Non-pigmented ciliary epithelial cell (primary cell): ENCODE measurements around the gene HOXA9.

Source experiments
- DNase-seq: peaks from one replicate; pipeline ENCODE4 v3.0.0-alpha.2; 2010; ENCODE audit warnings: low read depth

HOXA9 gene

DNA sequence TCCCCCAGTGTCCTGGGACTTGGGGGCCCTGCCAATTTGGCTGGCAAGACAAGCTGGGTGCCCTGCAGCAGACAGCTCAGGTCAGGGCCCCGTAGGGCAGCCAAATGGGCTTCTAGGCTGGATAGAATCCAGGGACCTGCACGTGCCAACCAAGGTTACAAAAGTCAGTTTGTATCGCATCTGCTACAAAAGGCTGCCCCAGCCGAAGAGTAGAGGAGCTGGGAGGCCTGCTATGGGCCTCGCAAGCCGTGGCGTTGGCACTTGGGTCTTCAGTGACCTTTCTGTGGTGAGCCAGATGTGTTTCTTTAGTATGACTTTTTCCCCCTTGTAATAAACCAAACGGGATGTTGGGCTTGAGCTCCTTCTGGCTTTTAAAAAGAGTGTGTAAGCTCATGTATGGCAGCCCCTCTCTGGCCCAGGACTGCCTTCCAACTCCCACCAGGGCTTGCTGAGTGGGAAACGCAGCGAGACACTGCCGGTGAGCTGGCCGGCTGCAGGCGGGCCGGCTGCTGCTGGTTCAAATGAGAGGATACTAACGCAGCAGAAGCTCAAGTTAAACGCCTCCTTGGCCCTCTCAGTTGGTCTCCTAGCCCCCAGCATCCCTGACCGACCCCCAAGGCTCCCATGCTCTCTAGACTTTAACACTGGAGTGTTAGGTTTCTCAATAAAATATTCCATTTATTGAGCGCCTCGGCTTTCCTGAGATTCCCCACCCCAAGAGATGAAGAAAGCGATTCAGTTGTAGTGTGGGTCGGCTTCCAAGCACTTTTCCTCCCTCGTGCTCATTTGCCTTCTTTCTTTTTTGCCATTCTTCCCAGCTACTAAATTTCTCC, 11.8 kb upstream of the HOXA9 start:
- no peak for DNase-seq

DNA sequence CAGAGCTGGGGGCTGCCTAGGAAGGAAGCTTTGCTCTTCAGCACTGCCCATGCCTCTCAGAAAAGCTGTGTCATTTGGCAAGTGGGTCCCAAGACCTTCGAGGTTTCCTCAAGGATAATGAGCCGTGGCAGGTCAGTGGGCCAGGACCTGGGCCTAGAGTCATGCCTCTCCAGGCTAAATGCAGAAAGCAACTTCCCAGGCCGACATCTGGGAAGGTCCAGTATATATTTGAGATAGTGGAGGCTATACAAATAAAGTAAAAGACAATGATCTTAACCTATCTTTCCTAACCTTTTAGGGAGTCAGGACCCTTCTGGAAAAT, 11.1 kb upstream of the HOXA9 start:
- no peak for DNase-seq

DNA sequence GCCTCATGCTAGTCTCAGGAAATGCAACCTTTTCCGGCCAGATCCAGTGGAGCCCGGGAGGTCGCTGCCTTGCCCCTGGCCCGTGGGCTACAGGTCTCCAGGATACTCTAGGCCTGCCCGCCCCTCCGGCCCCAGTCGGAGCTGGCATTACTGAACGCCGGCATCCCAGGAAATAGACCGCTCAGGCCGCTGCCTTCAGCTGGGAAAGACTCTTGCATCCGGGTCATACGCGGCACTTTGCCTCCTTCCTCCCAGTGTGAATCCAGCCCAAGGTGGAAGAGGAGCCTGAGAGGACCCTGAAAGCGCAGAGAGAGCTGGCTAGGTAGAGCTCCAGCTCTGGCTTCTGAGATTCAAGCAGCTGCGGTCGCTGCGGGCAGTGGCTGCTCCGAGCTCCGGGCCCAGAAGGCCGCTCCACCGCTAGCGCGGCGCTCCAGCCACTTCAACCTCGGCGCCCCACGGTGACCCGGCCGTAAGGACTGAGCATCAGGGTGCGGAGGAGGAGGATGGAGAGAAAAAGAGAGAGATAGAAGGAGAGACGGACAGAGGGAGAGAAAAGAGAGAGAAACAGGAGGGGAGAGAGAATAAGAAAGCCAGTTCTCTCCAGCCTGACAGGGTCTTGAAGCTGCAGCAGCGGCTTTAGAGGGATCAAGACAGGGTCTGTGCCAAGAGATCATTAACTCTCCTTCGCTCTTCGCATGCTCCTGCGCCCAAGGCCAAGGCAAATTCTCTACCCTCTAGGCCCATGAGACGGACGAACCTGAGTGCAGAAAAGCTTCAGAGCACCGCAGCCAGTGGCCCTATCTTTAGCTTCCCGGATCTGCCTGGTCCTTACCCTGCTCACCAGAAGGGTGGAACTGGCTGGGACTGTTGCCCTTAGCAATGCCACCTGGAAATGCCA, 10.5 kb upstream of the HOXA9 start:
- DNase-seq: no peak

DNA sequence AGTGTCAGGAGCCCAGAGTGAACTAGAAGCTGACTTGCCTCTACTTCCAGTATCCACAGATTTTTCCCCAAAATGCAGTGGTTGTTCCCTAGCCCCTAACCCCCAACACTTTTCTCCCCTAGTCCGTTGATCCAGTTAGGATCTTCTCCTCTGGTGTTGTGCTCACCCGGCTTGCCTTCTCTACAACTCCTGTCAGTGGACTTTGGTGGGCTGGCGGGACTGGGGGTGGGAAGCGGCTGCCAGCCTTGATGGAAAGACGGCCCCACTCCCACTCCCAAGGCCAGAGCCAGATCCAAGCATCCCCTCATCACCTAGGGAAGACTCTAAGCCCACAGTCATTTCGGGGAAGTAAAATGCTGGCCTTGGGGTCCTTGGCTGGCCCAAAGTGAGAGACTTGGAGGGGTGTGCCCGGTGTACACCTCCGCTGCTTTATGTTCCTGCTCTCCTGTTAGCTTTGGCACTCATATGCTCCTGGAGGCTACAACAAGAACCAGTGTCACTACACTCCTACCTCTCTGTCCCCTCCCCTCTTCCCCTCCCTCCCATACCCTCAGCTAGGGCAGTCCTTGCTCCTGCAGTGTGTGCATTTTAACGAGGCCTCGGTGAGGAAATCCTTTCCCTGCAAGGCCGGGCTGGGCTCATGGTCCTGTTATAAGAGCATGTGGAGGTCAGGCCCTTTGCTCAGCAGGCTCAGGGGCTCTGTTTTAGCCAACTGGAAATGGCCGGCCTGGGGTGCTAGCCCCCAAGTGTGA, 9.7 kb upstream of the HOXA9 start:
- DNase-seq: no peak

DNA sequence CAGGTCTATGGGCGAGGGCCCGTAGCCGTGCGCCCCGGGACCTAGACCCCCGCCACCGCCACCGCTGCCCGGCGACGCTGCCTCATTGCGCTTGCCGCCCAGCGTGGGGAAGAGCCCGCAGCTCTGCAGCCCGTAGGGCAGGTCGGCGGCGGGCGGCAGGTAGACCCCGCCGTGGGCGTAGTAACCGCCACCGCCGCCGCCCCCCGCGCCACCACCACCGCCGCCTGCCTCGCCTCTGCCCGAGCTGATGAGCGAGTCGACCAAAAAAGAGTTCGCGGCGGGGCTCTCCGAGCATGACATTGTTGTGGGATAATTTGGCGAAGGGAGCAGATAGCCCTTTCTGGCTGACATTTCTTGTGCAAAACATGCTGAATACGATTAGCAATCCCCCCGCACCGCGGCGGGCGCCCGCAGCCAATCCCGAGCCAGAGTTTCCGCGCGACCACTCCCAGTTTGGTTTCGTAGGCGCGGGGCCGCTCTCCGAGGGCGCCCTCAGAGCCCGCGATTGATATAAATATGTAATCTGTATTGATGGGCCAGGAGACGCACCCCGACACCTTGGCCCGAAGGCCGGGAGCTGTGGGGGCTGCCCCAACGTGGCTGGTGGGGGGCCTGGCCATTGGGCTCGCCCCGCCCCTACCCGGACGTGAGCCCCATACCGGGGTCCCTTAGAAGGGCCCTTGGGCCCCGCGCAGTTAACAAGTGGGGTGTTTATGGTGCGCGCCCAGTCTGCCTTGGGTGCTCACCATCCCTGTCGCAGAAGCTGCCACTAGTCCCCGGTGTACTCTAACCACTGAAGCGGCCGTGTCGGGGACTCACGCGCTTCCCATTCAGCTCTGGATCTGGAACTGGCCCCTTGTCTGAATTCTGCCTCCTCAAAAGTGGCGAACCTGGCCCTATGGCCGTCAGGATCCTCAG, 8.9 kb upstream of the HOXA9 start, which contains the start of gene HOXA10:
Gene HOXA10 (minus strand): TSS at position 365 of the 918 bp plus-strand sequence. CDS start 14 bp downstream, at position 351.
- no peak for DNase-seq

DNA sequence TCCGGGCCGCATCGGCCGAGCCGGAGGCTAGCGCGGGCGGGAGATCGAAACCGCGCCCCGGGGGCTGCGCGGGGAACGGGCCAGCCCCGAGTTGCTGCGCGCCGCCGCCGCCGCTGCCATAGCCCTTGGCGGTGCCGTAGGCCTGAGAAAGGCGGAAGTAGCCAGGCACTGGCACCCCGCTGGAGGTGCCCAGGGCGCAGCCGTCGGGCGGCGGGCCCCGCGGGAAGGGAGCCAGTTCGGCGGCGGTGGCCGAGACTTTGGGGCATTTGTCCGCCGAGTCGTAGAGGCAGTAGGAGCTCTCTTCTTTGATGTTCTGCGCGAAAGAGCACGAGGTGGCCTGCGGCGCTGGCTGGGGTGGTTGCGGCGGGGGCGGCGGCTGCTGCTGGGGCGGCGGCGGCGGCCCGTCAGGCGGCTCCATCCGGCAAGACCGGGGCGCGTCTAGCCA, 8.2 kb upstream of the HOXA9 start:
- no peak for DNase-seq

DNA sequence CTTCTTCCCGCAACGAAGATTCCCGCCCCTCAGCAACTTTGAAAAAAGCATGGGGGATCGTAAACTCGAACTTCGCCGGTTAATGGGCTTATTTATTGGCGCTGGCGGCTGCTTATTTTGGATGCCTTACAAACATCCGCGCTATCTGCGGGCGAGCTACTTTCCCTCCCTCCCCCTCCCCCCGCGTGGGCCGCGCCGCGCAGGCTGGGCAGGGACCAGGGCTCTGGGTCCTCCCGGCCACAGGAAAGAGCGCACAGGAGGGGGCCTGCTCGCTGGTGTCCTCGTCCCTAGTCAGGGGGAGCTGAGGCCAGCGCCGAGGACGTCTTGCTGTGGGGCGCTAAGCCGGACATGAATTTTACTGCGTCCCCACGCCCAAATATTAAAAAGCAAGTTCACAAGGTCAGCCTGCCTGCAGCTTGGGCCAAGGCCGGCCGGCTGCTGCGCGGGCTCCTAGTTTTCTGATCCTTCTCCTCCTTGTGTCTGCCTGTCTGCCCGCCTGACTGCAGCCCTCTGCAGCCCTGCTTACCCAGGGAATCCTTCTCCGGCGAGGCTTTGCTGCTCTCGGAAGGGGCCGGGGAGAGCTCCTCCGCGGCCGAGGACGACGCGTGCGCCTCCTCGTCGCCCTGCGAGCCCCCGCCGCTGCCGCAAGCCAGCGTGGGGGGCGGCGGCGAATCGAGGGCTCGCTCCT, 7.6 kb upstream of the HOXA9 start:
- DNase-seq: no peak

DNA sequence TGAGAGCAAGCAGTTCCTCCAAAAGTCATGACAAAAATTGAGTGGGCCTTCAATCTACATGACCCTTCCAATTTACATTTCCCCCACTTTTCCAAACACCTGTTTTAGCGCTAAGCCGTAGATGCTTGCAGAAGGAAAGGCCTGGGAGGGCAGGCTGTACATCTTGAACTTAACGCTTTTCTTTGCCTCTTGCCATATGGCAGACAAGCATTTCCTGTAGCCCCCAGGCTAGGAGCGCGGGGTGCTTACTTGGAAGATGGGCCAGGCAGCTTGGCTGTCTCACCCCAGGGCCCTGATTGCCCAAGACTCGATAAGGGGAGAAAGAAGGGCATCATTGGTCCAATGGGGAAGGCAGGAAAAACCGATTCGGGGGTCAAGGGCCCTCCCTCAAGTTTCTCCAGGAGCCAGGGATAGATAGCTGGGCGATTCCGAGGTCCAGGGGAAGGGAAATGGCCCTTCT, 7.0 kb upstream of the HOXA9 start:
- DNase-seq: no peak

DNA sequence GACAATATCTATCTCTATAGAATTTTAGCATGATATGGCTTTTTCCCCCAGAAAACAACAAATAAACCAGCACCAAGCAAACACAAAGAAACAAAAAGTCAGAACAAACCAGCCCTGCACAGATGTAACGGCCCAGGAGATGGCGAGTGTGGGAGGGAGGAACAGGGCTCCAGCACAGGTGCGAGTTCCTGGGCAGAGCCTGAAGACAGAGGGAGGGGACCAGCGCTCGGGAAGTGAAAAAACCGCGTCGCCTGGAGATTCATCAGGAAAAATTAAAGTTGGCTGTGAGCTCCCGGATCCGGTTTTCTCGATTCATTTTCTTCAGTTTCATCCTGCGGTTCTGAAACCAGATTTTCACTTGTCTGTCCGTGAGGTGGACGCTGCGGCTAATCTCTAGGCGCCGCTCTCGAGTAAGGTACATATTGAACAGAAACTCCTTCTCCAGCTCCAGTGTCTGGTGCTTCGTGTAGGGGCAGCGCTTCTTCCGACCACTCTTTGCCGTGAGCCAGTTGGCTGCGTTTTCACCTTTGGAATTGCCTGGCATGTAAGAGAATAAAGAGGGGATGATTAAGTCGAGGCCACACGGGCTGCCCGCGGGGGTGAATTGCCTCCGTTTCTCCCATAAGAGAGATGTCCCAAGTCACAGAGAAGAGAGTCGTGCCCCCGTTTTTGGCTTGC, 6.4 kb upstream of the HOXA9 start:
- DNase-seq: no peak

DNA sequence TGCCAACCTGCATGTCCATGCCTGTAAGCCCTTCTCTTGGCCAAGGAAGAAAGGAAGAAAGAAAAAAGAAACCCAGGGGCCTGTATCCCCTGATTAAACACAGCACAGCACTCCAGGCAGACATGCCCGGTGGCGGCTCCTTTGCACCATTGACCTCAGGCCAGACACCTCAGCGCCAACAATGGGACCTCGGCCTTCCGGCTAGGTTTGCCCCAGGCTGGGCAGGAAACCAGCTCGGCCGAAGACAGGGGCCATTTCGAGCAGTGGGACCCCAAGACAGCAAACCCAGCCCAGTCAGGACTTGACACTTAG, 5.9 kb upstream of the HOXA9 start:
- DNase-seq: no peak

DNA sequence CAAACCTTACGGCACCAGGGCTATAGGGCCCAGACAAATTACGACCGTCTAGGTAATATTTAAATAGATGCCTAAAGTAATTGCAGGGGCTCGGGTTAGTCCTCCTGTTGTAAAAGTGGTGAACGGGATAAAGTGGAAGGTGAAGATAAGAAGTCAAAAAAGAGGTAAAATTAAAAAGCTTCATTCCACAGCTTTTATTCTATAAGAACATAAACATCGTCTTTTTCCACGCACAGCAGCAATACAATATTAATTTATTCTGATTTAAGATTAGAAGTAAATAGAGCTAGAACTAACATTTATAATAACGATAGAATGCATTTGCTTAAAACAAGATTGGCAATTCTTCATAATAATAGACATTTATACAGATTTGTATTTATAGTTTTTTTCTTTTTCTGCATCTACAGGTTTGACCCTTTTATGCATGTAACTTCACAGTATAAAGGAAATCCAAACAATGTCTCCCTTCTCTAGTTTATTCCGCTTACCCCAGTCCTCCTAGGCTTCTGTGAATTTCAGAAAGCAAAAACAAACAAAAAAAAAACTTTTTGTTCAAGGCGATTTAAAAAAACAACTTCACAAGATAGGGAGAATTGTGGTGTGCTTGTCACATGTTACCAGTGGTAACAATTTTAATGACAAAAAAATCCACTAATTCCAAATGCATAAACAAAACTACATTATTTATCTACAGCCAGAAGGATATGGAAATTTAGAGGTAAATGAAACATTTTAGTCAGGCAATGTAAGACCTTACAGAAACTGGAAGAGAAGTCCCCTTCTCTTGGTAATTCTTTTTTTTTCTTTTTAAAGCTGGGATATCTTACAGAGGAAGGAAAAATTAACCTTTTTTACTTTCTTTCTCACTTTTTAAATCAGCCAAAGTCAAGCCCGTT, 5.3 kb upstream of the HOXA9 start:
- no peak for DNase-seq

DNA sequence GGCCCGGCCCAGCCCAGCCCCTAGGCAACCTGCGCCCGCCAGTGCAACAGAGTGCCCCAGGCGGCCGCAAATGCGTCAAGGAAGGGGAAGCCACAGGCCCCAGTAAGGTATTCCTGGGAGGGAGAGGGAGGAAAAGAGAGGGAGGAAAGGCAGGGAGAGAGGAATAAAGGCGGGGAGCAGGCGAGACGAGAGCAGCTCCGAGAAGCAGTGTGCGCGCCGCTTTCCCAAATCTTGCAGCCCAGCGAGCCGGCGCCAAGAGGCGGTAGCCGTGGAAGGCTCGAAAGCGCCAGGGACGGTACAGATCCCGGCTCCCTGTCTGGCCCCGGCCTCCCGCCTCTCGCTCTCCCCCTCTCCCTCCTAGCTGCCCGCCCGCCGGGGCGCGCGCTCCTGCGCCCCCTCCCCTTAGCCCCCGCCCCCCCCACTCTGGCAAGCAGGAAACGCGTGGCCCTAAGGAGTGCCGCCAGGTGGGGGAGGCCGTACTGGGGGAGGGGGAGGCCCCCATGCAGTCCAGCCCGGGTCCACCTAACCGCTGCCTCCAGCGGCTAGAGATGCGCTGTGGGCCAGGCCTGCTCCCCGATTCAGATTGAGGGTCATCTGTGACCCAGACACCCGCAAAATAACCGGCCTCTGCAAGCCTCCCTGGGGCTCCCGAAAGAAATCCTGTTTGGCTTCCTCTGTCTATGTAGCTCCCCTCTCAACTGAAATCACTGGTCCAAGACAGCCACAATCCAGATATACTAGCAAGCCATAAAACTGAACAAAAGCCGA, 4.5 kb upstream of the HOXA9 start:
- no peak for DNase-seq

DNA sequence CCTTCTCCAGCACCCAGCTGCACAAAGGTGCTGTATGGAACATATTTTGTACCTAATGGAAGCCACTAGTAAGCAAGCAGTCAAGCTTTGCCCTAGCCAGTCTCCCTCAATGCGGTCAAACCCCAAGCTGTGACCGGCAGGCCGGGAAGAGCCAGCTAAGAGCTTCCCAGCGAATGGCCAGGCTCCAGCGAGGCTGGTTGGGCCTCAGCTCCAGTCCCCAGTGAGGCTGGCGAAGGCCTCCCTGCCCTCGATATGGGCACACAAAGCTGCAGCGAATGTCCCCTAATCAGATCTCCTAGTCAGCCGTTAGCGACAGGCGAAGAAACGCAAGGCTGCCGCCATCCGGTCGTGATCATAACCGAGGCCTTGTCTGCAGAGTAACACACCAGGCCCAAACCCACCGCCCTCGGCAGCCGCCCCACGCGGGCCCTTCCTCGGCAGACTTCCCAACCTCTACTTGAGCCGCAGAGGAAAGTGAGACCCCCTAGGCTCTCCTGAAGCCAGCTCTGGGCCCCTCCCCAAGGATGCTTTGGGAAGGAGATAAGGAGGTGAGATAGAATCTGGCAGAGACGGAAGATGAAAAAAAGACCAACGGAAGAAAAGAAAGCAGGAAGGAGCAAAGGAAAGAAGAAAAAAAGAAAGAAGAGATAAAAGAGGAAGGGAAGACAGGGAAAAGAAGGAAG, 3.1 kb upstream of the HOXA9 start:
- DNase-seq: no peak

DNA sequence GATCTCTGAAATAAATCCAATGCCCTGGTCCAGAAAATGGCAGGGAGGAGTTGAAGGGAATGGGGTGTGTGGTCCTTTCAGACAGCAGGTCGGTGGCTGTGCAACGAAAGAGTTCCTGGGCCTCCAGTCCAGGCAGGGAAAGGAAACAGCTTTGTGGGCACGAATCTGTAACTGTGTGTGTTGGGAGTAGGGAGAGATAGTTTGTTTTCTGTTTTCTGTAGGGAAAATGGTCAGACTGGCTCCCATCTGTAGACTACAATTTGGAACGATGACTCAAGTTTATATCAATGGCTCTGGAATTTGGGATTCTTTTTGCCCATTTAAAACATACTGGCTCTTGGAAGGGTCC, 2.6 kb upstream of the HOXA9 start:
- DNase-seq: no peak

DNA sequence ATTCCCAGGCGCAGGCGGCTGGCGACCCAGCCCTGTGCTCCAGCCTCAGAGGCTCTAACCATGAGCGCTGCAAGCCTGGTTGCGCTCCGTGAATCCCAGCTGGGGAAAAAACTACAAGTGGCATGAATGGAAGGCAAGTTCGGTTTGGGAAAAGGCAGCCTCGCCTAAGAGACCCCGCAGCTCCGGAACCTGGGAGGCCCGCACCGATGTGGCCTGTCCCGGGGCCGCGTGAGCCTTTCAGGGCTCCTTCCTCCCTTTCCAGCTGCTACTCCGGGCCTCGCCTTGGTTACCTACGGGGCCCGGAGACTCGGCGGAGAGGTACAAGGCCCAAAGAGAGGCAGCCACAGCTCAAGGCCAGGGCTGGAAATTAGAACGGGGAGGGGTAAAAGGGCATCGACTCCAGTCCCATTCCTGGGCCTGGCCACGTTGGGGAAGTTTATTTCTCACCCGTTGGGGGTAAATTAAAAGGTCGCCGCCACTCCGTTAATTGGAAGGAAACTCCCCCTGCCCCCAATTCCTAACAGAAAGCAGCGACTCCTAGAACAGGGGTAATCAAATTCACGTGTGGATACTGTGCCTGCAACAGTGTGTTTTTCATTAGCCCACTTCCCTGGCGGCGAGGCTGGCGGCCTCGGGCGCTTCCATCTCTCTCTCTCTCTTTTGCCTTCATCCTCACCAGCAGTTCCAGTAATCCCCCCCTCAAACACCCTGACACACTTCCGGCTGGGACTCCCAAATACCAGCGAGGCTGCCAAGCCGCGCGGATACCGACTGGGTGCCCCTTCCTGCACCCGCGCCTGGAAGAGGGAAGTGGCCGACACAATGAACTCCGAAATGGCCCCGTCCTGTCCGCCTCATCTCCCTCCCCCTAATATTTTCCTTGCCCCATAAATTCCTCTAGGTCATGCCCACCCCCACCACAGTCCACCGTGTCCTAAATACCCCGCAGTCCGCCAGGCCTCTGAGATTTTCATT, 1.5 kb upstream of the HOXA9 start:
- DNase-seq: no peak

DNA sequence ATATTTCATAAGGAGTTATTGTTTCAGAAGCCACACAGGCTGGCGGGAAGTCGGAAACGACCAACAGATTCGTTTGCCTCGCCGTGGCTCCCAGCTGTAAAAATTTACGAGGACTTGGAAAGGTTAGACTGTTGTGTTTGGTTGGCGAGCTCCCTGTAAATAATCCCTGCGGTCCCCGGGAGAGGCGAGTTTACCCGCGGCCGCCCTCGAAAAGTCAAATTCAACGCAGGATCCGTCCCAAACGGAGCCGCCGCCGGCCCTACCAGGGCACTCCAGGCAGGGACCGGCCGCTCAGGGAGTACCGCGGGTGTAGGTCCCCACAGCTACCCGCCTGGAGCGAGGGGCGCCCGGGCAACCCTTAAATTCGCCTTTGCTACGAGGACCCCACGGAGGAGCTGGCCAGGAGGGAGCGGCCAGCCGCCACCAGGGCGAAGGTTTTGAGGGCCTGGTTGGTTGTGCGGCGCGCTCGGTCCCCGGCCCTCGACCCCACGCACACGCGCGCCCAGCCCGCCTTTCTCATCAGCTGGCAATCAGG, 726 bp upstream of the HOXA9 start:
- no peak for DNase-seq
